Measurements from ENCODE around the gene CACNA1A.

CACNA1A gene

GRCh38 chr19:13329766-13330165 is 176.5 kb downstream of the CACNA1A start:
- no peaks in the 10 kb centered on the region for H3K9me3 ChIP-seq (ENCODE audit: control insufficient read depth, low read length)
- no peak overlapping the region for H3K4me3 ChIP-seq (ENCODE audit: insufficient read depth, low read depth, low read length)
- WGBS, 2 experiments = 93 to 95% methylated on average over 6 of the region's 6 CpGs
- H3K36me3 ChIP-seq (ENCODE audit: control insufficient read depth, insufficient read depth, low read length) = no peaks in the 10 kb centered on the region
- no peak overlapping the region for H3K27ac ChIP-seq (ENCODE audit: insufficient read depth, low read depth, low read length, poor library complexity, severe bottlenecking)
- H3K27me3 ChIP-seq (ENCODE audit: control insufficient read depth, insufficient read depth, low read length, poor library complexity, severe bottlenecking) = no peaks in the 10 kb centered on the region
- H3K4me1 ChIP-seq (ENCODE audit: control insufficient read depth, insufficient read depth, low read length) = no peaks in the 10 kb centered on the region

GRCh38 chr19:13328241-13328640 is 178.0 kb downstream of the CACNA1A start:
- Histone ChIP-seq H3K4me3 (ENCODE audit: insufficient read depth, low read depth, low read length) (no peak overlapping the region), H3K27me3 (ENCODE audit: control insufficient read depth, insufficient read depth, low read length, poor library complexity, severe bottlenecking) (no peaks in the 10 kb centered on the region), H3K4me1 (ENCODE audit: control insufficient read depth, insufficient read depth, low read length) (no peaks in the 10 kb centered on the region), H3K36me3 (ENCODE audit: control insufficient read depth, insufficient read depth, low read length) (peaks cover 10% of the 10 kb centered on the region), H3K9me3 (ENCODE audit: control insufficient read depth, low read length) (no peaks in the 10 kb centered on the region), H3K27ac (ENCODE audit: insufficient read depth, low read depth, low read length, poor library complexity, severe bottlenecking) (no peak overlapping the region)
- 94 to 97% methylated on average over 6 of the region's 6 CpGs for WGBS, 2 experiments

- H3K9me3 ChIP-seq (ENCODE audit: control insufficient read depth, low read length) = no peaks in the 10 kb centered on the region
- H3K4me1 ChIP-seq (ENCODE audit: control insufficient read depth, insufficient read depth, low read length) = peaks cover 2% of the 10 kb centered on the region
Observed at GRCh38 chr19:13319526-13319925, 186.8 kb downstream of the CACNA1A start.

GRCh38 chr19:13318190-13318589 is 188.1 kb downstream of the CACNA1A start:
- Histone ChIP-seq H3K4me3 (ENCODE audit: insufficient read depth, low read depth, low read length) (no peak overlapping the region), H3K27me3 (ENCODE audit: control insufficient read depth, insufficient read depth, low read length, poor library complexity, severe bottlenecking) (no peaks in the 10 kb centered on the region), H3K4me1 (ENCODE audit: control insufficient read depth, insufficient read depth, low read length) (peaks cover 2% of the 10 kb centered on the region), H3K27ac (ENCODE audit: insufficient read depth, low read depth, low read length, poor library complexity, severe bottlenecking) (no peak overlapping the region), H3K36me3 (ENCODE audit: control insufficient read depth, insufficient read depth, low read length) (peaks cover 13% of the 10 kb centered on the region), H3K9me3 (ENCODE audit: control insufficient read depth, low read length) (no peaks in the 10 kb centered on the region)
- 88 to 93% methylated on average over 4 of the region's 4 CpGs for WGBS, 2 experiments

More at GRCh38 chr19:13319526-13319925, 186.8 kb downstream of the CACNA1A start:
- 93 to 95% methylated on average over 4 of the region's 4 CpGs for WGBS, 2 experiments
- Histone ChIP-seq H3K4me3 (ENCODE audit: insufficient read depth, low read depth, low read length) (no peak overlapping the region), H3K27me3 (ENCODE audit: control insufficient read depth, insufficient read depth, low read length, poor library complexity, severe bottlenecking) (no peaks in the 10 kb centered on the region), H3K27ac (ENCODE audit: insufficient read depth, low read depth, low read length, poor library complexity, severe bottlenecking) (no peak overlapping the region), H3K36me3 (ENCODE audit: control insufficient read depth, insufficient read depth, low read length) (peaks cover 22% of the 10 kb centered on the region)

- Histone ChIP-seq H3K36me3 (ENCODE audit: control insufficient read depth, insufficient read depth, low read length) (peaks cover 13% of the 10 kb centered on the region), H3K27me3 (ENCODE audit: control insufficient read depth, insufficient read depth, low read length, poor library complexity, severe bottlenecking) (no peaks in the 10 kb centered on the region), H3K4me3 (ENCODE audit: insufficient read depth, low read depth, low read length) (no peak overlapping the region), H3K4me1 (ENCODE audit: control insufficient read depth, insufficient read depth, low read length) (peaks cover 2% of the 10 kb centered on the region), H3K9me3 (ENCODE audit: control insufficient read depth, low read length) (no peaks in the 10 kb centered on the region), H3K27ac (ENCODE audit: insufficient read depth, low read depth, low read length, poor library complexity, severe bottlenecking) (no peak overlapping the region)
- WGBS, 2 experiments = 95 to 96% methylated on average over 4 of the region's 4 CpGs
Observed at GRCh38 chr19:13315495-13315894, 190.8 kb downstream of the CACNA1A start.

- no peak overlapping the region for H3K4me3 ChIP-seq (ENCODE audit: insufficient read depth, low read depth, low read length)
- no peaks in the 10 kb centered on the region for H3K9me3 ChIP-seq (ENCODE audit: control insufficient read depth, low read length)
- WGBS, 2 experiments = 86 to 90% methylated on average over 2 to 3 of the region's 3 CpGs
- no peak overlapping the region for H3K27ac ChIP-seq (ENCODE audit: insufficient read depth, low read depth, low read length, poor library complexity, severe bottlenecking)
- peaks cover 2% of the 10 kb centered on the region for H3K4me1 ChIP-seq (ENCODE audit: control insufficient read depth, insufficient read depth, low read length)
- H3K27me3 ChIP-seq (ENCODE audit: control insufficient read depth, insufficient read depth, low read length, poor library complexity, severe bottlenecking) = no peaks in the 10 kb centered on the region
- peaks cover 13% of the 10 kb centered on the region for H3K36me3 ChIP-seq (ENCODE audit: control insufficient read depth, insufficient read depth, low read length)
Observed at GRCh38 chr19:13314761-13315160, 191.5 kb downstream of the CACNA1A start.

GRCh38 chr19:13313875-13314274 is 192.4 kb downstream of the CACNA1A start:
- H3K36me3 ChIP-seq (ENCODE audit: control insufficient read depth, insufficient read depth, low read length) = peaks cover 13% of the 10 kb centered on the region
- H3K27me3 ChIP-seq (ENCODE audit: control insufficient read depth, insufficient read depth, low read length, poor library complexity, severe bottlenecking) = no peaks in the 10 kb centered on the region
- H3K4me3 ChIP-seq (ENCODE audit: insufficient read depth, low read depth, low read length) = no peak overlapping the region
- no peak overlapping the region for H3K27ac ChIP-seq (ENCODE audit: insufficient read depth, low read depth, low read length, poor library complexity, severe bottlenecking)
- H3K4me1 ChIP-seq (ENCODE audit: control insufficient read depth, insufficient read depth, low read length) = peaks cover 2% of the 10 kb centered on the region
- WGBS, 2 experiments = 81 to 87% methylated on average over 2 of the region's 2 CpGs
- no peaks in the 10 kb centered on the region for H3K9me3 ChIP-seq (ENCODE audit: control insufficient read depth, low read length)

- Histone ChIP-seq H3K36me3 (ENCODE audit: control insufficient read depth, insufficient read depth, low read length) (peaks cover 7% of the 10 kb centered on the region), H3K4me3 (ENCODE audit: insufficient read depth, low read depth, low read length) (no peak overlapping the region), H3K27ac (ENCODE audit: insufficient read depth, low read depth, low read length, poor library complexity, severe bottlenecking) (no peak overlapping the region), H3K4me1 (ENCODE audit: control insufficient read depth, insufficient read depth, low read length) (peaks cover 2% of the 10 kb centered on the region), H3K9me3 (ENCODE audit: control insufficient read depth, low read length) (no peaks in the 10 kb centered on the region), H3K27me3 (ENCODE audit: control insufficient read depth, insufficient read depth, low read length, poor library complexity, severe bottlenecking) (no peaks in the 10 kb centered on the region)
- WGBS, 2 experiments = 92 to 95% methylated on average over 8 of the region's 8 CpGs
Observed at GRCh38 chr19:13309864-13310263, 196.4 kb downstream of the CACNA1A start.

GRCh38 chr19:13303381-13304129 is 202.7 kb downstream of the CACNA1A start:
- Histone ChIP-seq H3K4me1 (ENCODE audit: control insufficient read depth, insufficient read depth, low read length) (peaks cover 8% of the 10 kb centered on the region), H3K4me3 (ENCODE audit: insufficient read depth, low read depth, low read length) (no peak overlapping the region), H3K27ac (ENCODE audit: insufficient read depth, low read depth, low read length, poor library complexity, severe bottlenecking) (peak overlapping the region; percentile 47), H3K27me3 (ENCODE audit: control insufficient read depth, insufficient read depth, low read length, poor library complexity, severe bottlenecking) (no peaks in the 10 kb centered on the region), H3K36me3 (ENCODE audit: control insufficient read depth, insufficient read depth, low read length) (peaks cover 7% of the 10 kb centered on the region), H3K9me3 (ENCODE audit: control insufficient read depth, low read length) (no peaks in the 10 kb centered on the region)
- 69 to 71% methylated on average over 21 to 22 of the region's 24 CpGs for WGBS, 2 experiments

- no peaks in the 10 kb centered on the region for H3K9me3 ChIP-seq (ENCODE audit: control insufficient read depth, low read length)
- no peak overlapping the region for H3K27ac ChIP-seq (ENCODE audit: insufficient read depth, low read depth, low read length, poor library complexity, severe bottlenecking)
- 73 to 74% methylated on average over 12 of the region's 12 CpGs for WGBS, 2 experiments
- H3K4me1 ChIP-seq (ENCODE audit: control insufficient read depth, insufficient read depth, low read length) = peaks cover 8% of the 10 kb centered on the region
- H3K36me3 ChIP-seq (ENCODE audit: control insufficient read depth, insufficient read depth, low read length) = peaks cover 5% of the 10 kb centered on the region
- H3K4me3 ChIP-seq (ENCODE audit: insufficient read depth, low read depth, low read length) = no peak overlapping the region
- no peaks in the 10 kb centered on the region for H3K27me3 ChIP-seq (ENCODE audit: control insufficient read depth, insufficient read depth, low read length, poor library complexity, severe bottlenecking)
Observed at GRCh38 chr19:13302526-13303270, 203.6 kb downstream of the CACNA1A start.
